HepG2 (cell line): ENCODE results near the gene IGHMBP2. TPM values are rescaled to one million over a fixed set of nuclear protein-coding genes. Genes with fewer than 3 reads are reported as not detected.

Experiments used
- ARNT ChIP-seq: fragments of 450-650 bp; IDR thresholded peaks from 2 replicates; pipeline ENCODE4 v1.6.1; 2017
- BRCA1 ChIP-seq: sonication (generic); formaldehyde crosslinking; IDR thresholded peaks from 2 replicates; pipeline ENCODE4 v1.4.0; 2020; ENCODE audit warnings: missing genetic modification reagents
- CEBPG ChIP-seq: IDR thresholded peaks from 2 replicates; pipeline ENCODE4 v1.6.1; 2016
- CREBL2 ChIP-seq: sonication (generic); formaldehyde crosslinking; IDR thresholded peaks from 2 replicates; pipeline ENCODE4 v1.8.1; 2023; ENCODE audit warnings: missing genetic modification reagents, mild to moderate bottlenecking, borderline replicate concordance
- DR1 ChIP-seq: sonication (generic); formaldehyde crosslinking; IDR thresholded peaks from 2 replicates; pipeline ENCODE4 v1.8.0; 2021; ENCODE audit warnings: mild to moderate bottlenecking, missing genetic modification reagents, inconsistent platforms
- E2F5 ChIP-seq: sonication (generic); formaldehyde crosslinking; conservative IDR thresholded peaks from 2 replicates; pipeline ENCODE4 v1.4.0; 2020; ENCODE audit warnings: missing genetic modification reagents
- FOSL2 ChIP-seq: sonication (generic); formaldehyde crosslinking; IDR thresholded peaks from 2 replicates; pipeline ENCODE4 v1.4.0; 2020; ENCODE audit warnings: missing genetic modification reagents
- JUN ChIP-seq: sonication (generic); formaldehyde crosslinking; IDR thresholded peaks from 2 replicates; pipeline ENCODE4 v1.4.0; 2020; ENCODE audit warnings: mild to moderate bottlenecking, missing genetic modification reagents
- KDM4B ChIP-seq: sonication (generic); formaldehyde crosslinking; IDR thresholded peaks from 2 replicates; pipeline ENCODE4 v1.4.0; 2020; ENCODE audit warnings: missing genetic modification reagents
- MED8 ChIP-seq: sonication (generic); formaldehyde crosslinking; IDR thresholded peaks from 2 replicates; pipeline ENCODE4 v1.8.1; 2023; ENCODE audit warnings: mild to moderate bottlenecking, missing genetic modification reagents; ENCODE audit not compliant: insufficient replicate concordance
- MXD1 ChIP-seq: sonication (generic); formaldehyde crosslinking; IDR thresholded peaks from 2 replicates; pipeline ENCODE4 v1.4.0; 2020; ENCODE audit warnings: mild to moderate bottlenecking, missing genetic modification reagents
- NR3C1 ChIP-seq: sonication (generic); formaldehyde crosslinking; IDR thresholded peaks from 2 replicates; pipeline ENCODE4 v1.4.0; 2020; ENCODE audit warnings: missing genetic modification reagents
- SALL2 ChIP-seq: sonication (generic); formaldehyde crosslinking; IDR thresholded peaks from 2 replicates; pipeline ENCODE4 v1.8.1; 2023; ENCODE audit warnings: mild to moderate bottlenecking, missing genetic modification reagents, inconsistent platforms
- SMAD3 ChIP-seq: sonication (generic); formaldehyde crosslinking; IDR thresholded peaks from 2 replicates; pipeline ENCODE4 v1.4.0; 2020; ENCODE audit warnings: missing genetic modification reagents
- TP53 ChIP-seq: sonication (generic); formaldehyde crosslinking; conservative IDR thresholded peaks from 2 replicates; pipeline ENCODE4 v1.4.0; 2020; ENCODE audit warnings: missing genetic modification reagents
- USF2 ChIP-seq, 2 experiments: sonication (generic) in 1 of 2; formaldehyde crosslinking in 1 of 2; IDR thresholded peaks; 2 replicates each; pipeline versions ENCODE4 v1.5.1 to v1.6.1; 2011 to 2020; ENCODE audit warnings: borderline replicate concordance in 1 of 2, low read depth in 1 of 2, low read length in 1 of 2, mild to moderate bottlenecking in 1 of 2, missing genetic modification reagents in 1 of 2, moderate library complexity in 1 of 2
- YEATS2 ChIP-seq: sonication (generic); formaldehyde crosslinking; IDR thresholded peaks from 2 replicates; pipeline ENCODE4 v1.4.0; 2020; ENCODE audit warnings: missing genetic modification reagents, borderline replicate concordance
- ZBTB33 ChIP-seq: sonication (generic); formaldehyde crosslinking; IDR thresholded peaks from 2 replicates; pipeline ENCODE4 v1.4.0; 2020; ENCODE audit warnings: missing genetic modification reagents
- ZMYM2 ChIP-seq: sonication (generic); formaldehyde crosslinking; IDR thresholded peaks from 2 replicates; pipeline ENCODE4 v1.8.0; 2022; ENCODE audit warnings: mild to moderate bottlenecking, missing genetic modification reagents
- ZNF292 ChIP-seq: sonication (generic); formaldehyde crosslinking; IDR thresholded peaks from 2 replicates; pipeline ENCODE4 v1.8.1; 2022; ENCODE audit warnings: mild to moderate bottlenecking, low read depth, missing genetic modification reagents, borderline replicate concordance
- ZNF331 ChIP-seq: sonication (generic); formaldehyde crosslinking; IDR thresholded peaks from 2 replicates; pipeline ENCODE4 v1.4.0; 2020; ENCODE audit warnings: missing genetic modification reagents
- ZNF546 ChIP-seq: sonication (generic); formaldehyde crosslinking; conservative IDR thresholded peaks from 2 replicates; pipeline ENCODE4 v1.8.1; 2023; ENCODE audit warnings: mild to moderate bottlenecking, missing genetic modification reagents
- ZNF619 ChIP-seq: sonication (generic); formaldehyde crosslinking; IDR thresholded peaks from 2 replicates; pipeline ENCODE4 v1.4.0; 2020; ENCODE audit warnings: mild to moderate bottlenecking, missing genetic modification reagents
- ZNF772 ChIP-seq: sonication (generic); formaldehyde crosslinking; IDR thresholded peaks from 2 replicates; pipeline ENCODE4 v1.5.0; 2020; ENCODE audit warnings: mild to moderate bottlenecking, missing genetic modification reagents
- polyA plus RNA-seq, 8 experiments: library from polyadenylated mRNA; depleted of rRNA in 3 of 8; stranded (reverse) in 7 of 8; unstranded in 1 of 8; fragments of >200 nt; fragmentation: Illumina TruSeq in 4 of 8; extraction: Trizol in 4 of 8; gene quantifications; 2 replicates each; pipeline versions ENCODE4 v1.2.1 to v1.2.3, GENCODE V29; 2011 to 2016; ENCODE audit warnings: low read depth in 4 of 8, missing spikeins in 1 of 8, mixed read lengths in 1 of 8; ENCODE audit not compliant: insufficient read depth in 1 of 8
- total RNA-seq, 5 experiments: library from RNA; depleted of rRNA; stranded (reverse); fragments of >200 nt; fragmentation: Illumina TruSeq; extraction: Trizol; gene quantifications; 2 replicates each; pipeline ENCODE4 v1.2.3, GENCODE V29; 2016; ENCODE audit warnings: low read depth in 1 of 5

IGHMBP2 gene
- total and polyA plus RNA-seq, 2 of the 13 experiments (the other 11 are each of a cell fraction or from before 2014, with no cell fraction given), result 8.9 to 9.9 TPM

GRCh38 chr11:68903288-68904247, at the start of gene IGHMBP2, which contains the start of gene MRPL21 (continued):
- TF ChIP-seq ZNF292 (CRISPR knock-in tag) (no peak), CREBL2 (peak; percentile 45; the same call in 1 of the 2 replicates), SALL2 (CRISPR knock-in tag) (peak; percentile 95), USF2 (IDR thresholded peaks at IDR 0.05; ENCODE audit: low read depth, low read length) (no peak), USF2 (CRISPR knock-in tag; IDR thresholded peaks at IDR 0.05; ENCODE audit: borderline replicate concordance) (peak; percentile 26; the same call in 1 of the 2 replicates), BRCA1 (CRISPR knock-in tag) (peak; percentile 78; the same call in 1 of the 2 replicates), ZNF772 (CRISPR knock-in tag) (peak; percentile 88; the same call in 1 of the 2 replicates), MED8 (peak; percentile 98), YEATS2 (CRISPR knock-in tag) (peak; percentile 99), DR1 (CRISPR knock-in tag) (peak; percentile 91), FOSL2 (peak; percentile 74), MXD1 (CRISPR knock-in tag) (peak; percentile 80; the same call in 1 of the 2 replicates), KDM4B (CRISPR knock-in tag) (peak; percentile 94; the same call in 1 of the 2 replicates), ZNF546 (CRISPR knock-in tag) (no peak), CEBPG (CRISPR knock-in tag) (0 out of 2 replicates have a peak, but pooled peaks have one; percentile 48), ZNF619 (no peak; the same call in 1 of the 2 replicates), ZBTB33 (peak; percentile 77; the same call in 1 of the 2 replicates), ARNT (no peak), JUN (CRISPR knock-in tag) (peak; percentile 54; the same call in 1 of the 2 replicates), NR3C1 (CRISPR knock-in tag) (no peak), E2F5 (peak; percentile 38; the same call in 1 of the 2 replicates), ZNF331 (CRISPR knock-in tag) (peak; percentile 96), SMAD3 (peak; percentile 71; the same call in 1 of the 2 replicates), ZMYM2 (CRISPR knock-in tag) (no peak), TP53 (CRISPR knock-in tag) (0 out of 2 replicates have a peak, but pooled peaks have one; percentile 44)
